ENCODE measurements around the gene WDR1.

The WDR1 gene

DNA sequence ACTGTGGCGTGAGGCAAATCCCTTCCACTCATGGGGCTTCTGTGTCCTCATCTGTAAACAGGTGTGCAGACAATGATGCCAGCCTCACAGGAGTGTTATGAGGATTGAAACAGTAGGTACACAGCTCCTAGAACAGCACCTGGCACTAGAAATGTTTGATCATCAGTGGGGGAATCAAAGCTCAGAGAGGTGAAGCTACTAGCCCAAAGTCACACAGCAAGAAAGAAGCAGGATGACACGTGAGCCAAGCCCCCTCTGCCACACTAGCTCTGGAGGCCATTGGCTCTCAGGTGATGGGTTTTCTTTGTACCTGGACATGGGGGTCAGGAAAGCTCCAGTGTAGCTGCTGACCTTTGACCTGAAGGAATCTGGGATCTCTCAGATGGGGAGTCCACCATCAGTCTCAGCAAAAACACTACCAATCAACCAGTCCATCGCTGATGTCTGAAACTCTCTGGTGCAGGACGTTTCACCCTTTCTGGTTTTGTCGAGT is 81.9 kb downstream of the WDR1 start:
- FAIRE-seq, result no peak

DNA sequence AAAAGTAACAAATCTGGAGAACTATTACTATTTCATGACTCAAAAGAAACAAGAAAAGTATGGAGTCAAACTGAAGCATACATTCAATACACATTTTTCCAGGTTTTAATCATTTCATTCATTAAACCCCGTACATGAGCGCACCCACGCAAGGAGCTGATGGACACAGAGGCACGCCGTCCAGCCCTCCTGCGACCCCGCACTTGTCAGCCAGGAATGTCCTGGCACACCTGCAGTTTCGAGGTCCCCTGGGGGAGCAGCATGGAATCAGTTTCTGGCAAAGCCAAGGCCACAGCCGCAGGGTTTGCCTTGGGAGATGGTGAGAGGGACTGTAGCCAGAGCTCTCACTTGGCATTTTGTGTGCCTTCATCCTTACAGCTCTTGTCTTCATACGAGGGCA is 82.5 kb downstream of the WDR1 start:
- FAIRE-seq, result no peak

DNA sequence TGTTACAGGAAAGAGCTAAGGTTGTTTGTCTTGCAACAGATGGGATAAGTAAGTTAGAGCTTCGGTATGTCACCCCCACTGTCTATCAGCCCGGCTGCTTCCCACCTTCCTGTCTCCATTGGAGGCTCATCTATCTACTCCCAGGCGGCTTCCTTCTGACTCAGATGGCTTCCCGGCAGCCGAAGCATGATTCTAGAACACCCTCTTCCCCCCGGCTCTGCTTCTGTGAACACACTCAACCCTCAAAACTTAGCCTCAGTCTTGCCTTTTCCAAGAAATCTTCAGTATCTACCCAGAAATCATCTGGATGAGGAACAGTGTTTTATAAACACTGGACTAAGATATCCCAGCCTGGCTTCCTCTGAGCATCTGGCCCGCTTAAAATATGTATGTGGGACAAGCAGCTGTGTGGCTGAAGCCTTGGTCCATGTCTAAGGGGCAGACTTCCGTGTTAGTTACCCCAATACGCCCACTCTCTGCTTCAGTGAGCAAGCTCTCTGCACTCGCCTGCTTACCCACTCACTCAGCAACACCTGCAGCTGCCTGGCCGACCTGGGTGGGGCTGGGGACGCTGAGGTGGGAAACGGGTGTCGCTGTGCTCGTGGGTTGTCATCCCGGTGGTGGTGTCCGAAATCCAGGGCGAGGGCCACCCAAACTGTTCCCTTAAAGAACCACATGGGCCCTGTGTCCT is 83.3 kb downstream of the WDR1 start:
- no peak for FAIRE-seq

DNA sequence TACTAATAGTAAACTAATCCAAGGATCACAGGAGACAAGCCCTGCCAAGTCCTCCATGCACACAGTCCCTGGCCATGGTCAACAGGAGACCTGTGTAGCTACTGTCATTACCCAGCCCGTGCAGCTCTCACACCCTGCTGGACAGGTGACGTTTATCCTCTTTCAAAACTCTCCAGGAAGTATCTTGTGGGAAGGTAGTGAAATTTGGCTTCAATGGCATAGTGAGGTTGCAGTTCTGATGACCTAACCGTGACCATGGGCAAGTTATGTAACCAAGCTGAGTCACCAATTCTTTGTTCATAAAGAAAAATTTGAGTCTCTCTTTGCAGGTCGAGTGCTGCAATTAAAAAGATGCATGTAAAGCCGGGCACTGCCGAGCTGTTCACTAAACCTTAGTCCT is 84.0 kb downstream of the WDR1 start:
- FAIRE-seq, result no peak

DNA sequence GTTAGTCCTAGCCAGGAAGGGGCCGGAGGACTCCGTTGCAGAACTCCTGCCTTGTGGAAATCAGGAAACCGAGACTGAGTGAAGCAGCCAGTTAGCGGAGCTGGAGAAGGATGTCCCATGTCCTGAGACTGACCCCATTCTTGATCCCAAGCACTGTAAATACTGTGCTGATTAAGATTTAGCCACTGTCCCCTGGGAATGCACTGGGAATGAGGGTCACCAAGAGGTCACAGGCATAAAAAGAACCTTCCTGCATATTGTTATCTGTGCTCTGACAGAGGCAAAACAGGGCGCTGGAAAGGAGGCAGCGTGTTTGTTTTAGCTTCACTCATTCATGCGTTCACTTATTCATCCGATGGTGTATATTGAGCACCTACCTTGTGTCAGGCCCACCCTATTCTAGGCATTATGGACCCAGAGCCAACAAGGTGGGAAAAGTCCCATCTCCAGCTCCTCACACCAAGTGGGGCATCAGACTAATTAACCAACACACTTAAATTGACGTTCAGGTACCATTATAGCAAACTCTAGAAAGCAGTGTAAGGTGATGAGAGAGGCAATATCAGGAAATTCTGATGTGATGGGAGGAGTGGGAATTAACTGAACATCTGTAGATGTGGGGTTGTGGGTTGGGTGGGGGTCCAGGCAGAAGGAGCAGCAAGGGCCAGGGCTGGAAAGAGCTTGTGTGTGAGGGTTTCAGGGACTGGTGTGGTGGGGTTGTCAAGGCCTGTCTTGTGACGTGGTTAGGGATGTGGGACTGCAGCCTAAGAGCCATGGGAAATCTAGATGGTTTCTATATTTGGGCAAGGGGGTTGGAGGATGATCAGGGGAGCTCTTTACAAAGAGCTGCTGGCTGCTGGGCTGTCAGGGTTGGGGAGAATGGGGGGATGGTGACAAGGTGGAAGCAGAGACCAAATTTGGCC is 84.7 kb downstream of the WDR1 start:
- no peak for FAIRE-seq

DNA sequence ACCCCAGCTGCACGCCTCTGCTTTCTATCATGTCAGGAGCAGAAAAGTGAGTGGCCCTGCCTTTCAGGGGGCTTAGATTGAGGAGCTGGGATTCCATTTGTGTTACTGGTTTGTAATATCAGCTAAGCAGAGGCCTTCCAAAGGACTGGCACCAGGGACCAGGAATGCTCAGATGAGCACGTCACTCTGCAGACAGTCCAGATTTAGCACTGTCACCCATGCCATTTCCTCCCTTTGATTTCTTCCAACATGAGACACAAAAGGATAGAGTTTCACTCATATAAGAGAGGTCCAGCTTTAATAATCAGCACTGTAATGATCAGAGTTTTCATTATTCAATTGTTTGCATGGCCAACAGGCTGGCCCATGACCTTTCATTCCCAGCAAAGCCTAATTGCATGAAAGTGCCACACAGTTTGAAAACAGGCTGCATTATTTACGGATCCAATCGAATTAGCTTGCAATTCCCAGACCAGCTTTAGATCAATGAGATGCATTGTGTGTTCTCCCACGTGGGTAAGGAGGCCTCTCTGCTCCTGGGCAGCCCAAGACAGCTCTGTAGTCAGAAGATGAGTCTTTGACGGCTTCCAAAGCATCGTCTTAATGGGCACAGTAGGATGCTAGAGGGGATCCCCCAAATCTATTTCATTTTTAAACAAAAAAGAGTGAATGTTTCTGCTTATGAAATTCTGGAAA is 85.5 kb downstream of the WDR1 start:
- FAIRE-seq, result no peak

DNA sequence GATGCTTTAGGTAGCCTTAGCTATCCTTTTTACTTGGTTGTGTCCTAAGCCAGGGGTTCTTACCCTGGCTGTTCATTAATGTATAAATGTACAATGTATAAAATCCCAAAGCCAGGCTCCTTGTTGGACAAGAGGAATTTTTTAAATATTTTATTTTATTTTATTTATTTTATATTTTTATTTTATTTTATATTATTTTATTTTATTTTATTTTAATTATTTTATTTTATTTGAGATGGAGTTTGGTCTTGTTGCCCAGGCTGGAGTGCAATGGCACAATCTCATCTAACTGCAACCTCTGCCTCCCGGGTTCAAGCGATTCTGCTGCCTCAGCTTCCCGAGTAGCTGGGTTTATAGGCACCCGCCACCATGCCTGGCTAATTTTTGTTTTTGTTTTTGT is 87.2 kb downstream of the WDR1 start:
- FAIRE-seq, result no peak

DNA sequence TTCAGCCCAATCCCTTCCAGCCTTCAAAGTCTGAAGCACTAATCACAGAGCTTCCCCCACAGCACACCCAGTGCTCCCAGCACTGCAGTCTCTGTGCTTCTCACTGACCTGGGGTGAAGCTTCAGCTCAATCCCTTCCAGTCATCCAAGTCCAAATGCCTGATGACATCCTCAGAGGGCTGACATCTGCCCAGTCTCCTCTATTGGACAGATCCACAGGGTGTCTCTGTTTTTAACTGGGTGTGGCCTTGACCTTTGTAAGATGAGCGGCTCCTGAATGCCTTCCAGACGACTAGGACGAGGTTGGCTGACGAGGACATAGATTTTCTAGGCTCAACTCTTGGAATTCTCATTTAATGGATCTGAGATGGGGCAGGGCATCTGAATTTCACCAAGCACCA is 87.7 kb downstream of the WDR1 start:
- FAIRE-seq, result no peak

DNA sequence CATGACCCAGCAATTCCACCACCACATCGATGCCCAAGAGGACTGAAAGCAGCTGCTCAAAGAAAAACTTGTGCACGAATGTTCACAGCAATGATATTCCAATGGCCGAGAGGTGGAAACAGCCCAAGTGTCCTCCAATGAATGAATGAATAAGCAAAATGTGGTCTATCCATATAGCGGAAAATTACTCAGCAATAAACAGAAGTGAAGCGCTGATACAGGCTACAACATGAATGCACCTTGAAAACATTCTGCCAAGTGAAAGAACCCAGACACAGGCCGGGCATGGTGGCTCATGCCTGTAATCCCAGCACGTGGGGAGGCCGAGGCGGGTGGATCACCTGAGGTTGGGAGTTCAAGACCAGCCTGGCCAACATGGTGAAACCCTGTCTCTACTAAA is 90.1 kb downstream of the WDR1 start:
- no peak for FAIRE-seq

DNA sequence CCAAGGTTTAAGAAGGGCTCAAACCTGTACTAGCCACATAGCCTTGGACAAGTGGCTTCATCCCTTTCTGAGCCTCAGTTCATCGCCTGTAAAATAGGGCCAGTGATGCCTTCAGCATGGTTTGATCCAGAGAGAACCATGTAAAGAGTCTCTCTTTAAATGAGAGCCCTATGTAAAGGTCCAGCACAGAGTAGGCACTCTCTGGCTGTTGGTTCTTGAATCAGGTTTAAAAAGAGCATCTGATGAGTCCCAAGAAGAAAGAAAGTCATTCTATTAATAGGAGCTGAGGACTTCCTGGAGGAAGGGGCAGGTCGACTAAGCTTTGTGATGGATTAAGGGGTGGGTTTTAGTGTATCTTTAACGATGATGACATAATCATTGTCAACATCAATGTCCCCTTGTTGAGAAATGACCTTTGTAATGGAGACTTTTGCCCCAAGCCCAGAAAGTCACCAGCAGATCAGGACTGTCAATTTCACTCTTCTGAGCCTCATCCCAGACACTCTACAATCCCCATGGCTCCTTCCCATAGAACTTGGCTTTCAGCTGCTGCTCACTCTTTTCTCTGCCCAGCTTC is 91.3 kb downstream of the WDR1 start:
- no peak for FAIRE-seq
